Smooth muscle cell (in vitro differentiated cells): ENCODE data around the gene RIN1. TPM values are rescaled to one million over a fixed set of nuclear protein-coding genes. Genes with fewer than 3 reads are reported as not detected.
A peak's percentile ranks its signal among the peaks of the same experiment; 100 is the strongest.

ENCODE experiments used
- DNase-seq: peaks from one replicate; lab custom pipeline; 2025; ENCODE audit not compliant: unreplicated experiment; lab: John Stamatoyannopoulos, UW
- H2AFZ ChIP-seq: fragments of 200-600 bp; sonication (generic); 2 replicates; pipeline ENCODE4 v1.6.0; 2016; ENCODE audit warnings: antibody characterized with exemption, low read depth, mild to moderate bottlenecking
- H3F3A ChIP-seq: fragments of 200-600 bp; sonication (generic); 2 replicates; pipeline ENCODE4 v1.6.0; 2017; ENCODE audit warnings: antibody characterized with exemption, low read depth
- H3K27ac ChIP-seq: fragments of 200-600 bp; sonication (generic); 2 replicates; pipeline ENCODE4 v1.5.1; 2016; ENCODE audit warnings: low read depth, mild to moderate bottlenecking
- H3K27me3 ChIP-seq: fragments of 200-600 bp; sonication (generic); 2 replicates; pipeline ENCODE4 v1.6.1; 2016; ENCODE audit warnings: low read depth, mild to moderate bottlenecking
- H3K36me3 ChIP-seq: fragments of 200-600 bp; sonication (generic); 2 replicates; pipeline ENCODE4 v1.5.1; 2016; ENCODE audit warnings: low read depth
- H3K4me1 ChIP-seq: fragments of 200-600 bp; sonication (generic); 2 replicates; pipeline ENCODE4 v1.5.1; 2016; ENCODE audit warnings: low read depth
- H3K4me2 ChIP-seq: fragments of 200-600 bp; sonication (generic); 2 replicates; pipeline ENCODE4 v1.6.0; 2016; ENCODE audit warnings: mild to moderate bottlenecking
- H3K4me3 ChIP-seq: fragments of 200-600 bp; sonication (generic); 2 replicates; pipeline ENCODE4 v1.5.1; 2016; ENCODE audit warnings: mild to moderate bottlenecking
- H3K79me2 ChIP-seq: fragments of 200-600 bp; sonication (generic); 2 replicates; pipeline ENCODE4 v1.6.0; 2016; ENCODE audit warnings: low read depth, mild to moderate bottlenecking
- H3K9ac ChIP-seq: fragments of 200-600 bp; sonication (generic); 2 replicates; pipeline ENCODE4 v1.6.0; 2016; ENCODE audit warnings: low read depth
- H3K9me3 ChIP-seq: fragments of 200-600 bp; sonication (generic); replicated peaks from 2 replicates; pipeline ENCODE4 v1.5.1; 2016; ENCODE audit warnings: low read depth
- H4K20me1 ChIP-seq: fragments of 200-600 bp; sonication (generic); 2 replicates; pipeline ENCODE4 v1.6.0; 2016; ENCODE audit warnings: low read depth
- WGBS: methylation state at CpG from one replicate; pipeline ENCODE4 v1.1.7; 2016; ENCODE audit warnings: low lambda C conversion rate; 5-methylcytosine and 5-hydroxymethylcytosine counted together
- polyA plus RNA-seq: library from polyadenylated mRNA; unstranded; fragments of >200 nt; fragmentation: Nextera tagmentation; extraction: Ambion mirVana; gene quantifications from 2 replicates; pipeline ENCODE4 v1.2.1, GENCODE V29; 2016
- total RNA-seq: library from RNA; depleted of rRNA; stranded (reverse); fragments of >200 nt; gene quantifications from 2 replicates; pipeline ENCODE4 v1.2.3, GENCODE V29; 2014
- TF ChIP-seq, protein P1 (sequence below): fragments of 200-600 bp; sonication (generic); IDR thresholded peaks from 2 replicates; pipeline ENCODE4 v1.5.1; 2017; ENCODE audit warnings: borderline replicate concordance, mild to moderate bottlenecking, antibody characterized with exemption; ENCODE audit not compliant: insufficient read depth, poor library complexity, severe bottlenecking

Gene RIN1
- total and polyA plus RNA-seq, 2 experiments from 2014 or later: 15.3 to 18.0 TPM

DNA sequence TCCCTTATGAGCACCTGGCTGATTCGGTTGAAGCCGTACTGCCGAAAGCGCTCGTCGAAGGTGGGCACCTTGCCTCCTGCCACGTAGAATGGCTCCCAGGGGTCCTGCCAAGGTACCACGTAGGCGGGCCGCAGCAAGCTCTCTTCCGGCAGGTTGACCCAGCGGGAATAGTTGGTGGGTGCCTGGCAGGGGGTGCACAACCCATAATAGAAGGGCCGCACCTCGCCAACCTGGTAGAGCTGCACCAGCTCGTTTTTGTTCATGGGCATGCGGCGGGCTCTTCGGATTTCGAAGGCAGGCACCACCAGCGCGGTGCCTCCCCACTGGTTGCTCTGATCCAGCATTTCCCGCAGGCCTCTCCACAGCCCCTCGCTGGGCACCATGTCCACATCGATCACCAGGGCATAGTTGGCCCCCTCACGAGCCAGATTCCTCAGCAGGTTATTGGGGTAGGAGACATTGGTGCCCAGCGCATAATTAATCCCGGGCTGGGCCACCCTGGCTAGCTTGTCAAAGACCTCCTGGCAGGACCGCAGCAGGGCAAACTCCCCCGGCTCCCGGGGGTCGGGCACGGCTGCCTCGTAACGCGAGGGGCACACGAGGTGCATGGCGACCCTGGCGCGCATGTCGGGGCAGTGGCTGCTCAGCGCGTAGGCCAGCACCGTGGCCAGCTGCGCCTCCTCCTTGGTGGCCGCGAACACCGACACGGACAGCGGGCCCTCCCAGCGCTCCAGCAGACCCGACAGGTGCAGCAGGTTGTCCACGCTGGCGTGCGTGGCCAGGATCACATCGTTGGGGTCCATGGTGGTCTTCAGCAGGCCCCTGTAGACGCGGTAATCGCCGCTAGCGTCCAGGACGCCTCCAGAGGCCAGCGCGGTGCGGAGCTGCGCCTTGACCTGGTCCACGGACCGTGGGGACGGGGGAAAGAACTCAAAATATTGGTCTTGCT lies 10.5 kb upstream of the RIN1 start:
- Histone ChIP-seq H4K20me1 (no peaks in the 10 kb centered on the region), H3K27me3 (no peaks in the 10 kb centered on the region), H3K9ac (peak overlapping the region; percentile 69), H3K4me3 (peak overlapping the region; percentile 85), H3K4me1 (peaks cover 28% of the 10 kb centered on the region), H3K36me3 (no peaks in the 10 kb centered on the region), H3K27ac (no peak overlapping the region), H3K4me2 (peak overlapping the region; percentile 89), H3K9me3 (no peaks in the 10 kb centered on the region), H3F3A (no peaks in the 10 kb centered on the region), H2AFZ (peak overlapping the region; percentile 70), H3K79me2 (peaks cover 31% of the 10 kb centered on the region)
- 43% methylated on average over 59 of the region's 68 CpGs for WGBS
- no peak for DNase-seq
- TF ChIP-seq, protein P1, sequence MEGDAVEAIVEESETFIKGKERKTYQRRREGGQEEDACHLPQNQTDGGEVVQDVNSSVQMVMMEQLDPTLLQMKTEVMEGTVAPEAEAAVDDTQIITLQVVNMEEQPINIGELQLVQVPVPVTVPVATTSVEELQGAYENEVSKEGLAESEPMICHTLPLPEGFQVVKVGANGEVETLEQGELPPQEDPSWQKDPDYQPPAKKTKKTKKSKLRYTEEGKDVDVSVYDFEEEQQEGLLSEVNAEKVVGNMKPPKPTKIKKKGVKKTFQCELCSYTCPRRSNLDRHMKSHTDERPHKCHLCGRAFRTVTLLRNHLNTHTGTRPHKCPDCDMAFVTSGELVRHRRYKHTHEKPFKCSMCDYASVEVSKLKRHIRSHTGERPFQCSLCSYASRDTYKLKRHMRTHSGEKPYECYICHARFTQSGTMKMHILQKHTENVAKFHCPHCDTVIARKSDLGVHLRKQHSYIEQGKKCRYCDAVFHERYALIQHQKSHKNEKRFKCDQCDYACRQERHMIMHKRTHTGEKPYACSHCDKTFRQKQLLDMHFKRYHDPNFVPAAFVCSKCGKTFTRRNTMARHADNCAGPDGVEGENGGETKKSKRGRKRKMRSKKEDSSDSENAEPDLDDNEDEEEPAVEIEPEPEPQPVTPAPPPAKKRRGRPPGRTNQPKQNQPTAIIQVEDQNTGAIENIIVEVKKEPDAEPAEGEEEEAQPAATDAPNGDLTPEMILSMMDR: no peak

DNA sequence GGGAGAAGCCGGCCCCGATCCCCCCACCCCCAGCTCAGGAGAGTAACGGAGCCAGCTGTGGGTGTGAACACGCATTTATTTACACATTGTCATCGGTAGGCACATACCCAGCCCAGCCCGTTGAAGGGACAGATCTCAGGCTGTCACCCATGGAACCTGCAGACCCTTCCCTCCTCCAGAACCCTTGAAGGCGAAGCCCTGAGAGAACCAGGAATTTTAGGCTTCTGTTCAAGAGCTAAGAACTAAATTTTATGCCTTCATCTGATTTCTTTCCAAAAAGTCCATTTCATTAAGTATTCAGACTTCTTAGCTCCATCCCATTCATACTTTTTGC lies 9.0 kb upstream of the RIN1 start:
- WGBS: 13% methylated on average over 7 of the region's 7 CpGs
- DNase-seq: no peak
- no peaks in the 10 kb centered on the region for H3K36me3 ChIP-seq
- H2AFZ ChIP-seq: peak overlapping the region; percentile 89
- H3K4me2 ChIP-seq: peak overlapping the region; percentile 91
- H3K79me2 ChIP-seq: peaks cover 31% of the 10 kb centered on the region
- peak overlapping the region; percentile 95 for H3K4me3 ChIP-seq
- peaks cover 28% of the 10 kb centered on the region for H3K4me1 ChIP-seq
- peak overlapping the region; percentile 95 for H3K9ac ChIP-seq
- no peaks in the 10 kb centered on the region for H4K20me1 ChIP-seq
- H3K9me3 ChIP-seq: no peaks in the 10 kb centered on the region
- TF ChIP-seq, protein P1: no peak
- no peaks in the 10 kb centered on the region for H3F3A ChIP-seq
- H3K27ac ChIP-seq: peak overlapping the region; percentile 88
- no peaks in the 10 kb centered on the region for H3K27me3 ChIP-seq

DNA sequence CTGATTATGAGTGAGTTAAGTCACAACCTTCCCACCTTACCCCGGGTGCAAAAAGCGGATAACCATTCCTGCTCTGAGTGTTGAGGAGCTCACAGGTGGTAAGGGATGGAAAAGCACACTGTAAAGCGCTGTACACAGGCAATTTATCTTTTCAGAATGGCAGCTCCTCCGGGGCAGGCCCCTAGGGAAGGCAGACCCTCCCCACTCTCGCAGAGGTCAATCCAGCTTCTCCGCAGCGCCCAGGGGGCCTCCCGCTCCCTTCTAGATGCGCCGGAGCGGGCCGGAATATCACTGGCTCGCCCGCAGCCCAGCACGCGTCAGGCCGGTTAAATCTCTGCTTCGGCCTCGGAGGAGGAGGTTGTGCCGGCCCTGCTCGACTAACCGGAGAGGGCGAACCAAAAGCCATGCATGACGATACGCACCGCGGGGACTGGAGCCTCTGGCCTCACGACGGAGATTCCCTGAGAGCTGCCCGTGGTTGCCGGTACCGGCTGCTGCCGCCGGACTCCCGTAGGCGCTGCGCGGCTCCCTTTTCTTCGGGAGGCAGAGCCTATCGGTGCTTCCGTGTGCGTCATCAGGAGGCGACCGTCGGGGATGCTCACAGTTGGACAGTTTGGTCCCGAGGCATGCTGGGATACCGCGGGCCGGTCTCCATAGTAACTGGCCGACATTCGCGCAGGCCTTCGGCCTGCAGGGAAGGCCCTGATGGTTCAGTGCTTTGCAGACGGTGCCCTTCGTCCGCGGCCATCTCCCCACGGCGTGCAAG lies 8.5 kb upstream of the RIN1 start, which contains the start of gene BRMS1:
TSS of gene BRMS1 (minus strand) at position 555 of the 766 bp plus-strand sequence. CDS start 2,870 bp downstream, outside the sequence.
- Histone ChIP-seq H3K9ac (peak within 1 kb of the TSS; percentile 95), H3K4me3 (peak within 1 kb of the TSS; percentile 95), H3F3A (no peaks in the 10 kb centered on the region), H3K4me2 (peak within 1 kb of the TSS; percentile 91), H3K9me3 (no peaks in the 10 kb centered on the region), H3K36me3 (no peaks in the 10 kb centered on the region), H3K27ac (peak within 1 kb of the TSS; percentile 88), H3K27me3 (no peaks in the 10 kb centered on the region), H2AFZ (peak within 1 kb of the TSS; percentile 89), H4K20me1 (no peaks in the 10 kb centered on the region), H3K4me1 (peaks cover 28% of the 10 kb centered on the region), H3K79me2 (peaks cover 31% of the 10 kb centered on the region)
- DNase-seq: peak; percentile 81
- TF ChIP-seq, protein P1: no peak
- 1% methylated on average over 59 of the region's 59 CpGs for WGBS
